HepG2 (cell line): ENCODE results near the gene XRN1. TPM values are rescaled to one million over a fixed set of nuclear protein-coding genes. Genes with fewer than 3 reads are reported as not detected.
"Not testable (repeated sequence)": the region's sequence is repeated elsewhere in the genome, so short reads cannot be mapped to it uniquely, and the experiment has no call there.

Experiments used
- ATAC-seq: fragments of 200-7000 bp; cut with Tn5 transposase; 3 replicates; pipeline ENCODE4 v1.9.1; 2020; ENCODE audit warnings: mild to moderate bottlenecking, moderate library complexity
- BruUV-seq: library from RNA; stranded (reverse); fragments of 400-500 nt; replicated peaks from 2 replicates; lab custom pipeline; 2021; lab: Mats Ljungman, UMichigan
- CTCF ChIA-PET: fragments of 300-600 bp; formaldehyde crosslinking; extraction: SDS; loops from one replicate; lab custom pipeline; 2021; ENCODE audit warnings: low total read pairs, inconsistent platforms, low intra/inter-chr PET ratio; lab: Yijun Ruan, JAX
- POLR2A ChIA-PET: fragments of 350-600 bp; sonication (Branson Sonifier 250); formaldehyde crosslinking; loops from one replicate; lab custom pipeline; 2020; ENCODE audit warnings: antibody characterized with exemption, inconsistent platforms; lab: Yijun Ruan, JAX
- DNase-seq: peaks from one replicate; pipeline ENCODE4 v3.0.0-alpha.2; 2015; ENCODE audit warnings: low spot score
- FAIRE-seq: peaks from 3 replicates; lab custom pipeline; 2011; peaks lifted over from hg19 to GRCh38; lab: Jason Lieb, UNC
- H2AFZ ChIP-seq: one replicate; pipeline ENCODE4 v1.6.1; 2011; ENCODE audit warnings: low read length, inconsistent platforms
- H3K27ac ChIP-seq: fragments of 300-600 bp; 3 replicates; pipeline ENCODE4 v1.8.0; 2011; ENCODE audit warnings: mixed run types, mild to moderate bottlenecking, mixed read lengths, low read length, inconsistent platforms; ENCODE audit not compliant: insufficient read depth; ENCODE audit errors: extremely low read length
- H3K27me3 ChIP-seq, 2 experiments: fragments of 200-600 bp in 1 of 2; 2 replicates in 1 of 2; 3 replicates in 1 of 2; pipeline versions ENCODE4 v1.6.0 to v1.8.0; 2011; ENCODE audit warnings: low read length in 2 of 2, mild to moderate bottlenecking in 2 of 2, moderate library complexity in 2 of 2, inconsistent platforms in 1 of 2; ENCODE audit not compliant: insufficient read depth in 2 of 2, control insufficient read depth in 1 of 2
- H3K36me3 ChIP-seq, 2 experiments: fragments of 200-600 bp in 1 of 2; replicated peaks in 1 of 2; 2 replicates in 1 of 2; 3 replicates in 1 of 2; pipeline versions ENCODE4 v1.5.1 to v1.8.0; 2011; ENCODE audit warnings: low read length in 2 of 2, inconsistent platforms in 1 of 2; ENCODE audit not compliant: insufficient read depth in 2 of 2, control insufficient read depth in 1 of 2
- H3K4me1 ChIP-seq: 2 replicates; pipeline ENCODE4 v1.5.1; 2012; ENCODE audit warnings: low read length, inconsistent platforms; ENCODE audit not compliant: insufficient read depth
- H3K4me2 ChIP-seq: 2 replicates; pipeline ENCODE4 v1.6.0; 2011; ENCODE audit warnings: low read depth, low read length, inconsistent platforms
- H3K4me3 ChIP-seq, 3 experiments: fragments of 200-600 bp in 1 of 3; sonication (generic), shearing (Covaris generic) in 1 of 3; replicated peaks in 1 of 3; 2 replicates each; pipeline ENCODE4 v1.5.1; 2011 to 2016; ENCODE audit warnings: low read length in 3 of 3, inconsistent platforms in 2 of 3, low read depth in 2 of 3, mild to moderate bottlenecking in 2 of 3, control low read depth in 1 of 3, mixed read lengths in 1 of 3; ENCODE audit not compliant: insufficient read depth in 1 of 3
- H3K79me2 ChIP-seq: one replicate; pipeline ENCODE4 v1.6.1; 2011; ENCODE audit warnings: low read length, inconsistent platforms; ENCODE audit not compliant: insufficient read depth
- H3K9ac ChIP-seq: 2 replicates; pipeline ENCODE4 v1.6.0; 2011; ENCODE audit warnings: mild to moderate bottlenecking, low read depth, low read length, inconsistent platforms; ENCODE audit not compliant: insufficient read depth
- H3K9me3 ChIP-seq: 2 replicates; pipeline ENCODE4 v1.5.1; 2012; ENCODE audit warnings: mild to moderate bottlenecking, low read length
- H4K20me1 ChIP-seq: 2 replicates; pipeline ENCODE4 v1.6.0; 2011; ENCODE audit warnings: inconsistent platforms, mild to moderate bottlenecking, low read length, moderate library complexity; ENCODE audit not compliant: insufficient read depth
- CENPX ChIP-seq: sonication (generic); formaldehyde crosslinking; IDR thresholded peaks from 2 replicates; pipeline ENCODE4 v1.9.0; 2021; ENCODE audit warnings: mild to moderate bottlenecking, missing genetic modification reagents, moderate library complexity
- MAFF ChIP-seq: IDR thresholded peaks from 2 replicates; pipeline ENCODE4 v1.6.1; 2011; ENCODE audit warnings: low read depth, low read length, improper control_type of control experiment
- MAFK ChIP-seq, 2 experiments: IDR thresholded peaks in 1 of 2; conservative IDR thresholded peaks in 1 of 2; 2 replicates each; pipeline ENCODE4 v1.6.1; 2011; ENCODE audit warnings: improper control_type of control experiment in 2 of 2, low read length in 2 of 2
- WGBS: methylation state at CpG from one replicate; pipeline ENCODE4 v1.1.6; 2017; ENCODE audit warnings: low lambda C conversion rate; 5-methylcytosine and 5-hydroxymethylcytosine counted together
- in situ Hi-C: cut with HindIII; loops from 2 replicates; pipeline ENCODE4 v1.10.0; 2017; ENCODE audit warnings: low pct_unique_long_range_greater_than_20kb; ENCODE audit not compliant: extremely low pct_ligation_motif_present
- intact Hi-C: fragments of 100-400 bp; cut with micrococcal nuclease; formaldehyde crosslinking; loops from one replicate; pipeline ENCODE4 v1.10.0; 2022; ENCODE audit not compliant: unreplicated experiment
- polyA plus RNA-seq, 8 experiments: library from polyadenylated mRNA; depleted of rRNA in 3 of 8; stranded (reverse) in 7 of 8; unstranded in 1 of 8; fragments of >200 nt; fragmentation: Illumina TruSeq in 4 of 8; extraction: Trizol in 4 of 8; gene quantifications; 2 replicates each; pipeline versions ENCODE4 v1.2.1 to v1.2.3, GENCODE V29; 2011 to 2016; ENCODE audit warnings: low read depth in 4 of 8, missing spikeins in 1 of 8, mixed read lengths in 1 of 8; ENCODE audit not compliant: insufficient read depth in 1 of 8
- total RNA-seq, 5 experiments: library from RNA; depleted of rRNA; stranded (reverse); fragments of >200 nt; fragmentation: Illumina TruSeq; extraction: Trizol; gene quantifications; 2 replicates each; pipeline ENCODE4 v1.2.3, GENCODE V29; 2016; ENCODE audit warnings: low read depth in 1 of 5

The XRN1 gene
- total and polyA plus RNA-seq, 2 of the 13 experiments (the other 11 are each of a cell fraction or from before 2014, with no cell fraction given) = 13.2 to 13.3 TPM

GRCh38 chr3:142310439-142310838 lies 137.4 kb downstream of the XRN1 start:
- ChIA-PET CTCF (no interaction called here), POLR2A (no interaction called here)
- in situ Hi-C loops = no loop called here
- no peak for ATAC-seq
- no TSS peak for BruUV-seq
- DNase-seq = no peak
- Histone ChIP-seq H2AFZ (no peak overlapping the region), H3K27me3 (no peaks in the 10 kb centered on the region), H3K79me2 (no peaks in the 10 kb centered on the region), H4K20me1 (no peaks in the 10 kb centered on the region; the same call in none of the 2 replicates), H3K9ac (no peak overlapping the region), H3K4me3 (no peak overlapping the region), H3K4me1 (peaks cover 6% of the 10 kb centered on the region), H3K27ac (no peak overlapping the region), H3K4me2 (no peak overlapping the region), H3K9me3 (no peaks in the 10 kb centered on the region), H3K36me3 (peaks cover 5 to 17% of the 10 kb centered on the region in 2 experiments; a peak in 4 of 5 replicates)
- intact Hi-C loops = no loop called here
- TF ChIP-seq MAFK (conservative IDR thresholded peaks at IDR 0.05 in 1 of 2, IDR thresholded peaks at IDR 0.05 in 1 of 2; ENCODE audit: low read length in 2 of 2) (peak; percentile 52 to 65), CENPX (CRISPR knock-in tag) (no peak), MAFF (peak; percentile 46; the same call in 1 of the 2 replicates)
- no peak for FAIRE-seq
- 97% methylated on average over 1 of the region's 1 CpG for WGBS

- FAIRE-seq, H3K4me1 ChIP-seq, POLR2A ChIA-PET, in situ Hi-C loops, H3K27ac ChIP-seq, H3K27me3 ChIP-seq, H3K79me2 ChIP-seq, H2AFZ ChIP-seq, CTCF ChIA-PET, DNase-seq, H3K9me3 ChIP-seq, H4K20me1 ChIP-seq, intact Hi-C loops, ATAC-seq, H3K9ac ChIP-seq, BruUV-seq, H3K4me2 ChIP-seq, H3K36me3 ChIP-seq, H3K4me3 ChIP-seq: not testable (repeated sequence)
- 92% methylated on average over 3 of the region's 3 CpGs for WGBS
These were observed 145.0 kb downstream of the XRN1 start for GRCh38 chr3:142302847-142303246.
